Esophagus squamous epithelium (tissue), 4 donors: ENCODE data around the gene CTTNBP2.

ENCODE experiments used
- POLR2A ChIP-seq, 4 donors: fragments of 450-650 bp; IDR thresholded peaks; one replicate each; pipeline ENCODE4 v1.6.1; 2017; ENCODE audit warnings: antibody characterized with exemption in 4 of 4, mild to moderate bottlenecking in 4 of 4, moderate library complexity in 3 of 4
- TF ChIP-seq, protein P1 (sequence below), 6 experiments: fragments of 450-650 bp in 4 of 6; fragments of 200-600 bp in 2 of 6; sonication (generic) in 2 of 6; IDR thresholded peaks; one replicate each; pipeline ENCODE4 v1.5.1; 2016 to 2019; ENCODE audit warnings: antibody characterized with exemption in 6 of 6, mild to moderate bottlenecking in 4 of 6, moderate library complexity in 4 of 6

DNA sequence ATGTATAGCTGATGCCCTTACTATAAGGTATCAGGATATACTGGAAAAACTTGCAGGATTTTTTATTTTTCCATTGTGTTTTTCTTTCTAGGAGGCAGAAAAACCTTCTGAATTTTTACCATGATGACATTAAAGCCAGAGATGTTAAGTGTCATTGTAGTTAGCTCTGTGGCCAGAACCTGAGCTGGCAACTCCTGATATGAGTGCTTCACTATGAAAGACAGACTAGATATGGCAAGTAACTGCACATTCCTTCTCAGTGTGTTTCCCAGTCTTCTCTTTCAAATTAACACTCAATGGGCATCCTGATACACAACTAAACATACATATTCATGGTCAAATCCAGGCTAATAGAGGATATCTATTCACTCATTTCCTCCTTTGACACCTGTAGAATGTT, 166.2 kb downstream of the CTTNBP2 start:
- no peak for TF ChIP-seq POLR2A (IDR thresholded peaks at IDR 0.05)
- TF ChIP-seq, protein P1, sequence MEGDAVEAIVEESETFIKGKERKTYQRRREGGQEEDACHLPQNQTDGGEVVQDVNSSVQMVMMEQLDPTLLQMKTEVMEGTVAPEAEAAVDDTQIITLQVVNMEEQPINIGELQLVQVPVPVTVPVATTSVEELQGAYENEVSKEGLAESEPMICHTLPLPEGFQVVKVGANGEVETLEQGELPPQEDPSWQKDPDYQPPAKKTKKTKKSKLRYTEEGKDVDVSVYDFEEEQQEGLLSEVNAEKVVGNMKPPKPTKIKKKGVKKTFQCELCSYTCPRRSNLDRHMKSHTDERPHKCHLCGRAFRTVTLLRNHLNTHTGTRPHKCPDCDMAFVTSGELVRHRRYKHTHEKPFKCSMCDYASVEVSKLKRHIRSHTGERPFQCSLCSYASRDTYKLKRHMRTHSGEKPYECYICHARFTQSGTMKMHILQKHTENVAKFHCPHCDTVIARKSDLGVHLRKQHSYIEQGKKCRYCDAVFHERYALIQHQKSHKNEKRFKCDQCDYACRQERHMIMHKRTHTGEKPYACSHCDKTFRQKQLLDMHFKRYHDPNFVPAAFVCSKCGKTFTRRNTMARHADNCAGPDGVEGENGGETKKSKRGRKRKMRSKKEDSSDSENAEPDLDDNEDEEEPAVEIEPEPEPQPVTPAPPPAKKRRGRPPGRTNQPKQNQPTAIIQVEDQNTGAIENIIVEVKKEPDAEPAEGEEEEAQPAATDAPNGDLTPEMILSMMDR (IDR thresholded peaks at IDR 0.05), result no peak
